Keratinocyte (primary cell): ENCODE data around the gene HRAS. TPM values are rescaled to one million over a fixed set of nuclear protein-coding genes. Genes with fewer than 3 reads are reported as not detected.

Source experiments
- DNase-seq: peaks from one replicate; pipeline ENCODE4 v3.0.0-alpha.2; 2011; ENCODE audit warnings: low read depth, missing footprints, low spot score
- FAIRE-seq: peaks from 2 replicates; lab custom pipeline; 2011; peaks lifted over from hg19 to GRCh38; lab: Jason Lieb, UNC
- H2AFZ ChIP-seq: 2 replicates; pipeline ENCODE4 v1.6.0; 2012; ENCODE audit warnings: low read length, control low read depth, inconsistent platforms; ENCODE audit not compliant: control insufficient read depth
- H3K27ac ChIP-seq: 2 replicates; pipeline ENCODE4 v1.5.1; 2011; ENCODE audit warnings: low read length; ENCODE audit not compliant: control insufficient read depth, insufficient read depth
- H3K27me3 ChIP-seq: 3 replicates; pipeline ENCODE4 v1.6.0; 2011; ENCODE audit warnings: low read length; ENCODE audit not compliant: control insufficient read depth, insufficient read depth; ENCODE audit errors: extremely low read depth
- H3K36me3 ChIP-seq, 2 experiments: 2 replicates in 1 of 2; 3 replicates in 1 of 2; pipeline ENCODE4 v1.5.1; 2011; ENCODE audit warnings: low read length in 2 of 2, mild to moderate bottlenecking in 1 of 2; ENCODE audit not compliant: control insufficient read depth in 2 of 2, insufficient read depth in 2 of 2; ENCODE audit errors: extremely low read depth in 1 of 2
- H3K4me1 ChIP-seq: 3 replicates; pipeline ENCODE4 v1.5.1; 2011; ENCODE audit warnings: low read length; ENCODE audit not compliant: control insufficient read depth, insufficient read depth; ENCODE audit errors: extremely low read depth
- H3K4me2 ChIP-seq: 3 replicates; pipeline ENCODE4 v1.6.0; 2011; ENCODE audit warnings: low read depth, low read length; ENCODE audit not compliant: control insufficient read depth, insufficient read depth; ENCODE audit errors: extremely low read depth
- H3K4me3 ChIP-seq, 3 experiments: fragments of 200-600 bp in 1 of 3; sonication (generic) in 1 of 3; 2 replicates in 2 of 3; 3 replicates in 1 of 3; pipeline ENCODE4 v1.5.1; 2011 to 2016; ENCODE audit warnings: low read length in 3 of 3, mild to moderate bottlenecking in 3 of 3, control low read depth in 2 of 3, inconsistent platforms in 1 of 3, low read depth in 1 of 3, mixed read lengths in 1 of 3, mixed run types in 1 of 3, moderate library complexity in 1 of 3; ENCODE audit not compliant: control insufficient read depth in 2 of 3, insufficient read depth in 2 of 3; ENCODE audit errors: extremely low read depth in 1 of 3
- H3K79me2 ChIP-seq: 2 replicates; pipeline ENCODE4 v1.6.0; 2012; ENCODE audit warnings: low read length; ENCODE audit not compliant: control insufficient read depth, insufficient read depth
- H3K9ac ChIP-seq: 3 replicates; pipeline ENCODE4 v1.6.0; 2011; ENCODE audit warnings: low read length; ENCODE audit not compliant: control insufficient read depth, insufficient read depth; ENCODE audit errors: extremely low read depth
- H3K9me1 ChIP-seq: 3 replicates; pipeline ENCODE4 v1.6.0; 2011; ENCODE audit warnings: low read length; ENCODE audit not compliant: control insufficient read depth, insufficient read depth; ENCODE audit errors: extremely low read depth
- H3K9me3 ChIP-seq: 2 replicates; pipeline ENCODE4 v1.5.1; 2012; ENCODE audit warnings: low read depth, low read length; ENCODE audit not compliant: control insufficient read depth
- H4K20me1 ChIP-seq: 3 replicates; pipeline ENCODE4 v1.6.0; 2011; ENCODE audit warnings: low read length; ENCODE audit not compliant: control insufficient read depth, insufficient read depth; ENCODE audit errors: extremely low read depth
- EZH2 ChIP-seq: IDR thresholded peaks from one replicate; pipeline ENCODE4 v1.6.1; 2012; ENCODE audit warnings: inconsistent platforms, mild to moderate bottlenecking, low read length, moderate library complexity
- dilution Hi-C: fragments of 300-500 bp; cut with MboI; formaldehyde crosslinking; loops from one replicate; pipeline ENCODE4 v1.7.0; 2020; ENCODE audit warnings: low sequenced_read_pairs; ENCODE audit not compliant: extremely low pct_ligation_motif_present
- polyA plus RNA-seq, 5 experiments: library from polyadenylated mRNA; depleted of rRNA in 3 of 5; stranded (reverse) in 3 of 5; stranded (forward) in 1 of 5; unstranded in 1 of 5; fragments of >200 nt; gene quantifications; 1 replicate in 1 of 5; 2 replicates in 3 of 5; 3 replicates in 1 of 5; pipeline versions ENCODE4 v1.2.1 to v1.2.3, GENCODE V29; 2011 to 2012; ENCODE audit warnings: missing spikeins in 2 of 5, low read depth in 1 of 5, low replicate concordance in 1 of 5
- TF ChIP-seq, protein P1 (sequence below), 3 experiments: IDR thresholded peaks in 1 of 3; conservative IDR thresholded peaks in 1 of 3; optimal IDR thresholded peaks in 1 of 3; 2 replicates in 2 of 3; 3 replicates in 1 of 3; pipeline versions ENCODE3 to v1.5.1; 2011; ENCODE audit warnings: low read length in 3 of 3, mild to moderate bottlenecking in 3 of 3, moderate library complexity in 2 of 3, control low read depth in 1 of 3, inconsistent platforms in 1 of 3; ENCODE audit not compliant: insufficient read depth in 2 of 3; ENCODE audit errors: extremely low read depth in 1 of 3

Gene HRAS
- polyA plus RNA-seq, 1 donor (not counting 4 experiments of a cell fraction or from before 2014, with no cell fraction given): 112 TPM

DNA sequence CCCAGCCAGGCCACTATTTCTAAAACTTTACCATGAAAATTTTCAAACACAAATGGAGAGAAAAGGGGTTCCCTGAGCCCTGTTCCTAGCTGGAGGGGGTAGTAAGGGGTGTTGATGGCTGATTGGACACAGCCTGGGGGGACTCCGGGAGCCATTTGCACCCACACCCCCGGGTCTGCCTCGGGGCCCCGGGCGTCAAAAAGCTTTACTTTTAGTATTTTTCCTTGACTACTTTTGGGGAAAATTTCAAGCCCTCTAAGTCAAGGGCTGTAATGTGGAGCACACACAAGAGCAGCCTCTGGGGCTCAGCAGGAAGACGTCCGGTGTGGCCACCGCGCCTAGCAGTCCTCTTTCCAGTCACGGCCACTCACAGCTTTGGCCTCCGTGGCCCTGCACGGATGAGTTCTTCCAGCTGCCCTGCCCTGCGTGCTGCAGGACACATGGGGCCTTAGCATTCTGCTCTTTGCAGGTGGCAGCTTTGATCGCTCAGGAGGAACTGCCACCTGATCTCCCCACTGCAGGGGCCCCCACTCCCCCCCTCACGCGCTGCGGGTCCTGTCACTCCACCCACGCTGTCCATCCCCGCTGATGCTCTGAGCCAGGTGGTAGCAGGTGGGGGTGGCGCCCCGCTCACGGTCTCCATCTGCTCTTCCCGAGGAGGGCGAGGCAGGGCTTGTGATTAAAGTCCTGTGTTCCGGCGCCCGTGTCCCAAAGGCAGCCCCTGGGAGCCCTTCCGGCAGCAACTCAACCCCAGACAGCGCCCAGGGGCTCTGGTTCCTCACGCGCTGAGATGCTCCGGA lies 42.7 kb downstream of the HRAS start:
- no peaks in the 10 kb centered on the region for H3K79me2 ChIP-seq
- peaks cover 25 to 31% of the 10 kb centered on the region in 2 experiments for H3K36me3 ChIP-seq
- H3K9ac ChIP-seq: no peak overlapping the region
- FAIRE-seq: no peak
- H3K9me3 ChIP-seq: no peaks in the 10 kb centered on the region
- H3K4me3 ChIP-seq: no peak overlapping the region
- DNase-seq: no peak
- H3K27me3 ChIP-seq: no peaks in the 10 kb centered on the region
- no peak overlapping the region for H3K27ac ChIP-seq
- H4K20me1 ChIP-seq: no peaks in the 10 kb centered on the region
- H3K9me1 ChIP-seq: no peaks in the 10 kb centered on the region
- no peak overlapping the region for H2AFZ ChIP-seq
- no peak overlapping the region for H3K4me2 ChIP-seq
- no peak for TF ChIP-seq EZH2
- TF ChIP-seq, protein P1, sequence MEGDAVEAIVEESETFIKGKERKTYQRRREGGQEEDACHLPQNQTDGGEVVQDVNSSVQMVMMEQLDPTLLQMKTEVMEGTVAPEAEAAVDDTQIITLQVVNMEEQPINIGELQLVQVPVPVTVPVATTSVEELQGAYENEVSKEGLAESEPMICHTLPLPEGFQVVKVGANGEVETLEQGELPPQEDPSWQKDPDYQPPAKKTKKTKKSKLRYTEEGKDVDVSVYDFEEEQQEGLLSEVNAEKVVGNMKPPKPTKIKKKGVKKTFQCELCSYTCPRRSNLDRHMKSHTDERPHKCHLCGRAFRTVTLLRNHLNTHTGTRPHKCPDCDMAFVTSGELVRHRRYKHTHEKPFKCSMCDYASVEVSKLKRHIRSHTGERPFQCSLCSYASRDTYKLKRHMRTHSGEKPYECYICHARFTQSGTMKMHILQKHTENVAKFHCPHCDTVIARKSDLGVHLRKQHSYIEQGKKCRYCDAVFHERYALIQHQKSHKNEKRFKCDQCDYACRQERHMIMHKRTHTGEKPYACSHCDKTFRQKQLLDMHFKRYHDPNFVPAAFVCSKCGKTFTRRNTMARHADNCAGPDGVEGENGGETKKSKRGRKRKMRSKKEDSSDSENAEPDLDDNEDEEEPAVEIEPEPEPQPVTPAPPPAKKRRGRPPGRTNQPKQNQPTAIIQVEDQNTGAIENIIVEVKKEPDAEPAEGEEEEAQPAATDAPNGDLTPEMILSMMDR (optimal IDR thresholded peaks at IDR 0.05 in 1 of 3, IDR thresholded peaks at IDR 0.05 in 1 of 3, conservative IDR thresholded peaks at IDR 0.05 in 1 of 3; ENCODE audit: extremely low read depth in 1 of 3, insufficient read depth in 2 of 3, low read length in 3 of 3): no peak
- H3K4me1 ChIP-seq: no peaks in the 10 kb centered on the region
- dilution Hi-C loops: no loop called here

DNA sequence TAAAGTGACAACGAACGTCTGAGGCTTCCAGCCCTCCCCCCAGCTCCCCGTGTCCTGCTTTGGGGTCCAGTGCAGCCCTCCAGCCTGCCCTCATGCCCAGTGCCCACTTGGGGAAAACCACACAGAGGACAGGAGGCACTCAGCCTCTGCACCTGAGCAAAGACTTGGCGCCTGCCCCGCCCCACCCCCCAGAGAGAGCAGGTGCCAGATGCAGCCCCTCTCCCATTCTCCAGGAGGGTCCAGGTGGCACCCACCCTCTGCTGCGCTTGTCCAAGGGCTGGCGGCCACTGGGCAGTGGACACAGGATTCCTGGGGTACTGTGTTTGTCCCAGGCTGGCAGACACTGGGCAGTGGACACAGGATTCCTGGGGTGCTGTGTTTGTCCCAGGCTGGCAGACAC lies 44.0 kb downstream of the HRAS start:
- TF ChIP-seq, protein P1 (optimal IDR thresholded peaks at IDR 0.05 in 1 of 3, IDR thresholded peaks at IDR 0.05 in 1 of 3, conservative IDR thresholded peaks at IDR 0.05 in 1 of 3; ENCODE audit: extremely low read depth in 1 of 3, insufficient read depth in 2 of 3, low read length in 3 of 3): no peak
- no peak for TF ChIP-seq EZH2
- no peak for FAIRE-seq
- DNase-seq: no peak
- no peaks in the 10 kb centered on the region for H3K79me2 ChIP-seq
- no peak overlapping the region for H3K4me2 ChIP-seq
- no peak overlapping the region for H3K27ac ChIP-seq
- H3K27me3 ChIP-seq: no peaks in the 10 kb centered on the region
- H3K9me1 ChIP-seq: no peaks in the 10 kb centered on the region
- no peak overlapping the region for H3K4me3 ChIP-seq
- peaks cover 19 to 21% of the 10 kb centered on the region in 2 experiments for H3K36me3 ChIP-seq
- H2AFZ ChIP-seq: no peak overlapping the region
- no peaks in the 10 kb centered on the region for H3K9me3 ChIP-seq
- no peaks in the 10 kb centered on the region for H3K4me1 ChIP-seq
- no peaks in the 10 kb centered on the region for H4K20me1 ChIP-seq
- no peak overlapping the region for H3K9ac ChIP-seq
- dilution Hi-C loops: no loop called here
